Ascending aorta (tissue), 2 donors: Measurements from ENCODE around the gene UBE2H. TPM values are rescaled to one million over a fixed set of nuclear protein-coding genes. Genes with fewer than 3 reads are reported as not detected.

Experiments used
- DNase-seq, 2 donors: peaks; one replicate each; pipeline ENCODE4 v3.0.0-alpha.2; 2019; ENCODE audit warnings: low spot score in 2 of 2
- H3K27ac ChIP-seq, 2 donors: fragments of 200-600 bp; sonication (generic); one replicate each; pipeline ENCODE4 v1.5.1; 2016 to 2017; ENCODE audit warnings: mild to moderate bottlenecking in 1 of 2
- H3K27me3 ChIP-seq: fragments of 200-600 bp; sonication (generic); one replicate; pipeline ENCODE4 v1.5.1; 2017
- H3K36me3 ChIP-seq, 2 donors: fragments of 200-600 bp; sonication (generic); one replicate each; pipeline ENCODE4 v1.5.1; 2016
- H3K4me1 ChIP-seq, 2 donors: fragments of 200-600 bp; sonication (generic); one replicate each; pipeline ENCODE4 v1.5.1; 2016 to 2017; ENCODE audit warnings: mild to moderate bottlenecking in 1 of 2
- H3K4me3 ChIP-seq, 2 donors: fragments of 200-600 bp; sonication (generic); one replicate each; pipeline ENCODE4 v1.5.1; 2016 to 2017; ENCODE audit warnings: mild to moderate bottlenecking in 1 of 2
- H3K9me3 ChIP-seq, 2 donors: fragments of 200-600 bp; sonication (generic); one replicate each; pipeline ENCODE4 v1.5.1; 2016
- intact Hi-C: fragments of 100-400 bp; cut with DNase I; formaldehyde crosslinking; loops from one replicate; pipeline ENCODE4 v1.15.1; 2023
- total RNA-seq: library from RNA; depleted of rRNA; stranded (reverse); fragments of >200 nt; gene quantifications from one replicate; pipeline ENCODE4 v1.1.0, GENCODE V29; 2016
- TF ChIP-seq, protein P1 (sequence below), 3 experiments: fragments of 200-600 bp in 2 of 3; fragments of 450-650 bp in 1 of 3; sonication (generic) in 2 of 3; IDR thresholded peaks; one replicate each; pipeline ENCODE4 v1.5.1; 2016 to 2019; ENCODE audit warnings: antibody characterized with exemption in 3 of 3, mild to moderate bottlenecking in 1 of 3, moderate library complexity in 1 of 3

UBE2H gene
- total RNA-seq, 1 donor from 2014 or later, result 83.9 TPM

DNA sequence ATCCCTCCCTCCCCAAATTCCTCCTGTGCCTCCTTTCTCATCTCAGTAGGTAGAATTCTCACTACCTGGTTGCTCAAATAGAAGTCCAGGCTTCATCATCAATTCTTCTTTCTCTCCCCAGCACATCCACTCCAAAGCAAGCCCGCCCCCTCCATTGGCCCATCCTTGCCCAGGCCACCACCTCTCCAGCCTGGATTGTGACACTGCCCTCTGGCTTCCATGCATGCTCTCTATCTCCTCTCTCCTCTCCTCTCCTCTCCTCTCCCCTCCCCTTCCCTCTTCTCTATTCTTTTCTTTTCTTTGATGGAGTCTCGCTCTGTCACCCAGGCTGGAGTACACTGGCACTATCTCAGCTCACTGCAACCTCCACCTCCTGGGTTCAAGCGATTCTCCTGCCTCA lies 144.9 kb downstream of the UBE2H start:
- TF ChIP-seq, protein P1, sequence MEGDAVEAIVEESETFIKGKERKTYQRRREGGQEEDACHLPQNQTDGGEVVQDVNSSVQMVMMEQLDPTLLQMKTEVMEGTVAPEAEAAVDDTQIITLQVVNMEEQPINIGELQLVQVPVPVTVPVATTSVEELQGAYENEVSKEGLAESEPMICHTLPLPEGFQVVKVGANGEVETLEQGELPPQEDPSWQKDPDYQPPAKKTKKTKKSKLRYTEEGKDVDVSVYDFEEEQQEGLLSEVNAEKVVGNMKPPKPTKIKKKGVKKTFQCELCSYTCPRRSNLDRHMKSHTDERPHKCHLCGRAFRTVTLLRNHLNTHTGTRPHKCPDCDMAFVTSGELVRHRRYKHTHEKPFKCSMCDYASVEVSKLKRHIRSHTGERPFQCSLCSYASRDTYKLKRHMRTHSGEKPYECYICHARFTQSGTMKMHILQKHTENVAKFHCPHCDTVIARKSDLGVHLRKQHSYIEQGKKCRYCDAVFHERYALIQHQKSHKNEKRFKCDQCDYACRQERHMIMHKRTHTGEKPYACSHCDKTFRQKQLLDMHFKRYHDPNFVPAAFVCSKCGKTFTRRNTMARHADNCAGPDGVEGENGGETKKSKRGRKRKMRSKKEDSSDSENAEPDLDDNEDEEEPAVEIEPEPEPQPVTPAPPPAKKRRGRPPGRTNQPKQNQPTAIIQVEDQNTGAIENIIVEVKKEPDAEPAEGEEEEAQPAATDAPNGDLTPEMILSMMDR (IDR thresholded peaks at IDR 0.05), result no peak
- intact Hi-C loops, result no loop called here
- Histone ChIP-seq H3K4me1 (no peaks in the 10 kb centered on the region), H3K9me3 (no peaks in the 10 kb centered on the region), H3K36me3 (no peaks in the 10 kb centered on the region), H3K4me3 (no peak overlapping the region), H3K27me3 (no peaks in the 10 kb centered on the region), H3K27ac (no peak overlapping the region)
- DNase-seq, result no peak

DNA sequence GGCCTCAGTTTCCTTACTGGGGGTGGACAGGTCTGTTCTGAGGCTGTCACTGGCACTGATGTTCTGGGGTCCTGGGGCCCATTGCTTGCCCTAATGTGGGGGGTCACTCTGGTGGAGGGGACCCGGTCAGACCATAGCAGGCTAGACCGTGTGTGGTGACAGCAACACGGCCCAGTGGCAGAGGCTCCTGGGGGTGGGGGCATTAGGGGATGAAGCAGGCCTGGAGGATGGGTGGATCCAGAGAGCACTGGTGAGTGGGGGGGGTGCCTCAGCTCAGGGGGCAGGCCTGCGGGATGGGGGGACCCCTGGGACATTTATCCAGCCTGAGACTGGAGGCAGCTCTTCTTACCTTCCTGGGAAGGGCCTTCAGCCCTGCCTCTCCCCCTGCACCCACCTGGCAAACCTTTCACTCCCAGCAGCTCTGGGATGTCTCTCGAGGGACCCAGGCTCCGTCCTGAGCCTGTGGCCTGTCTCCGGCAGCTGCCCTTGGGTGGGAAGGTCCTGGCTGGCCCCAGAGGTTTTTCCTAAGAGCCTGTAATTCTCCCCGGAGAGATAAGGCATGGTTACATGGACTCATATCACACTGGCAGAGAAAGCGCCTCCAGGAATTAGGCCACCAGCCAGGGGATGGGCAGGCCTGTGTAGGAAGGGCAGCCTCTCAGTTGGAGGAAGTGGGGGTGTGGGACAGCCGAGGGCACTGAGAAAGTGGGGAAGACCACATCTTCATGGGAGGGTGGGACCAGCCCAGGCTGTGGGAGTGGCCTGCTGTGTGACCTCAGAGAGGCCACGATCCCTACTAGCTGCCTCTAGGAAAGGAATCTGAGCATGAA lies 147.7 kb downstream of the UBE2H start:
- no peak for DNase-seq

DNA sequence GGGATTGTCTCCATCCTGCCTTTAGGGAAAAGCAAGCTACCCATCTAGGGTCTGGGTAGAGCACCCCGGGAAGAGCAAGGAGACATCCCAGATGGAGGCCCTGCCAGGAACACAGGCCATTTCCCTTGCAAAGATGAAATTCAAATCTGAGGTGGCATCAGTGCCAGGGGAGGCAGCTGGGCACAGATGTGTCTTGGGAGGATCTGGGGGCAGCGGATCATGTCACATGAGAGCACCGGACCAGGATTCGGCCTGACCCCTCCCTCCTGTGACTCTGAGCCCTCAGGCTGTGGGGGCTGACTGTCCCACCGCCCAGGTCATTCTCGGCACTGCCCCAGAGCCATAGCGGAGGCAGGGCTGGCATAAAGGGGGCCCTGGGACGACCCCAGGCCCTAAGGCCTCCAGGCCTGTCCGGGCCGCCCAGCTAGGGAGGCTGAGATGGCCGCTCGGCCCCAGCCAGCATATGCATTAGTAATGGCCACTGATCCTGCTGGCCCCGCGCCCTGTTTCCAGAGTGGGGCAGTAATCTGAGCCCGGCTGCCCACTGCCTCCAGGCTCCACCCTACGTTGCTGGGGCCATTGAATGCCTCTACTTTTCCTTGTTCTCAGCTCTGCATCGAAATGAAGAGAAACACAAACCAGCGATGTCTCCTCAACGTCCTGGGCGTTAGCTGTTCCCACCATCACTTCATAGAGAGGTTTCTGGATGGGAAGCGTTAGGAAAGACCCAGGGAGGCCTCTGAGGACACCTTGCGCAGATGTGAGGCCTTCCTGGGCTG lies 148.5 kb downstream of the UBE2H start:
- Histone ChIP-seq H3K36me3 (no peaks in the 10 kb centered on the region), H3K27ac (no peak overlapping the region), H3K27me3 (no peaks in the 10 kb centered on the region), H3K4me1 (no peaks in the 10 kb centered on the region), H3K9me3 (no peaks in the 10 kb centered on the region), H3K4me3 (no peak overlapping the region)
- no peak for DNase-seq
- TF ChIP-seq, protein P1 (IDR thresholded peaks at IDR 0.05), result no peak
- intact Hi-C loops, result no loop called here

More for the DNA sequence above, 147.7 kb downstream of the UBE2H start:
- Histone ChIP-seq H3K27me3 (no peaks in the 10 kb centered on the region), H3K36me3 (no peaks in the 10 kb centered on the region), H3K9me3 (no peaks in the 10 kb centered on the region), H3K4me3 (no peak overlapping the region), H3K27ac (no peak overlapping the region), H3K4me1 (no peaks in the 10 kb centered on the region)
- TF ChIP-seq, protein P1 (IDR thresholded peaks at IDR 0.05), result no peak
- intact Hi-C loops, result no loop called here

DNA sequence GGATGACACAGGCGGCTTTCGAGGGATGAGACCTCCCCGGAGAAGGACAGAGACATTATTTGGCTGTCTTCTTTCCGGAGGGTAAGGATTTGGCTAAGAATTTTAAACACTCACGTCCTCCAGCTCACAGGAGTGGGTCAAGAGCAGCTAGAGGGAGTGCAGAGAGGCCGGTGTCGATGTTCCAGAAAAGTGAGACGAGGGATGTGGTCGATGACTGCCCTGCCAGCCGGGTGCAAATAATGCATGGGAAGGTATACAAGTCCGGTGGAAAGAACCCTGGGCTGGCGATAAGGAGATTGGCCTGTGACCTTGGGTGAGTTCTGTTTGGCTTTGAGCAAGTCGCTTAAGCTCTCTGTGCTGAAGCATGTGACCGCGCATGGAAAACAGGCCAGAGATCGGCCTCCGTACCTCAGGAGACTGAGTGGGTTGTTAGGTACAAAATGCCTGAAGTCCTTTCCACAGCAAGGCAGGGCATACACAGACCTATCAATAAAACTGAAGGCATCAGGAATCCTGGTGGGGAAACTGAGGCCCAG lies 149.1 kb downstream of the UBE2H start:
- no peak overlapping the region for H3K4me3 ChIP-seq
- H3K27ac ChIP-seq, result no peak overlapping the region
- H3K27me3 ChIP-seq, result no peaks in the 10 kb centered on the region
- H3K4me1 ChIP-seq, result no peaks in the 10 kb centered on the region
- no peaks in the 10 kb centered on the region for H3K9me3 ChIP-seq
- intact Hi-C loops, result no loop called here
- no peak for DNase-seq
- TF ChIP-seq, protein P1 (IDR thresholded peaks at IDR 0.05), result no peak
- no peaks in the 10 kb centered on the region for H3K36me3 ChIP-seq

DNA sequence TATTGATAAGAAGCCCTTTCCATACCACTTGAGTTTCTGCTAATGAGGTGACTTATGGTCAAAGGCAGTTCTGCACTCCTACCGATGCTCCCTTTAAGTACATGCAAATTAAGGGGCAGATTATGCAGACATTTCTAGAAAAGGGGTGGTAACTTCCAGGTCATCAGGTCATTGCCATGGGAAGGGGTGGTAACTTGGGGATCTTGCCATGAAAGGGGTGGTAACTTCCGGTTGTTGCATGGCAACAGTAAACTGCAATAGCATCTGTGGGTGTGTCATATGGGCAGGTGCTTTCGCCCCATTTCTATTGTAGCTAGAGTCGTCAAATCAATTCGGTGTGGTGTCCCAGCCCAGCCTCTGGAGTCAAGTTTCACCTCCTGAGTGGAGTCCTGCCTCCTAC lies 150.9 kb downstream of the UBE2H start:
- DNase-seq, result no peak
- intact Hi-C loops, result no loop called here
- Histone ChIP-seq H3K9me3 (no peaks in the 10 kb centered on the region), H3K27me3 (no peaks in the 10 kb centered on the region), H3K4me3 (no peak overlapping the region), H3K36me3 (no peaks in the 10 kb centered on the region), H3K27ac (no peak overlapping the region), H3K4me1 (no peaks in the 10 kb centered on the region)
- TF ChIP-seq, protein P1 (IDR thresholded peaks at IDR 0.05), result no peak
